Left lobe of liver (tissue), 2 donors: ENCODE results near the gene TPSAB1. TPM values are rescaled to one million over a fixed set of nuclear protein-coding genes. Genes with fewer than 3 reads are reported as not detected.
"Not testable (repeated sequence)": the region's sequence is repeated elsewhere in the genome, so short reads cannot be mapped to it uniquely, and the experiment has no call there.

ENCODE experiments used
- ATAC-seq: fragments of 200-7000 bp; cut with Tn5 transposase; one replicate; pipeline ENCODE4 v1.9.1; 2020; ENCODE audit warnings: mild to moderate bottlenecking, moderate library complexity
- DNase-seq: peaks from one replicate; pipeline ENCODE4 v3.0.0-alpha.2; 2020; ENCODE audit warnings: low spot score
- total RNA-seq: library from RNA; stranded (reverse); gene quantifications from one replicate; pipeline ENCODE4 v1.2.1, GENCODE V29; 2021
- donor health status: DM: no; HTN: no; CAD: no; lungs with moderate emphysema.
- donor health status: DM: no; HTN: yes; CAD: no.

TPSAB1 gene
- total RNA-seq, 1 donor from 2014 or later, result 1.6 TPM

- DNase-seq (no peak), ATAC-seq (no peak)
These were observed 17.8 kb upstream of the TPSAB1 start for GRCh38 chr16:1222553-1223354.

- ATAC-seq, result no peak
- DNase-seq, result no peak
These were observed 16.9 kb upstream of the TPSAB1 start for GRCh38 chr16:1223355-1224214.

- ATAC-seq (no peak), DNase-seq (no peak)
These were observed 15.9 kb upstream of the TPSAB1 start for GRCh38 chr16:1224558-1224957.

GRCh38 chr16:1225051-1225451 lies 15.5 kb upstream of the TPSAB1 start, which contains the start of gene TPSG1:
TPSG1 (minus strand) TSS chr16:1225268; CDS start chr16:1225252, 16 bp downstream.
- ATAC-seq (peak; percentile 40), DNase-seq (no peak)

- not testable (repeated sequence) for DNase-seq
- peak; percentile 75 for ATAC-seq
These were observed 14.7 kb upstream of the TPSAB1 start for GRCh38 chr16:1225728-1226311.

- not testable (repeated sequence) for DNase-seq, ATAC-seq
These were observed 13.8 kb upstream of the TPSAB1 start for GRCh38 chr16:1226692-1227091.

- ATAC-seq, DNase-seq: not testable (repeated sequence)
These were observed 12.3 kb upstream of the TPSAB1 start for GRCh38 chr16:1228227-1228626.

GRCh38 chr16:1229476-1229875 lies 11.0 kb upstream of the TPSAB1 start:
- not testable (repeated sequence) for DNase-seq, ATAC-seq

- not testable (repeated sequence) for DNase-seq
These were observed 10.4 kb upstream of the TPSAB1 start, which contains the start of gene TPSB2 for GRCh38 chr16:1230084-1230470. TPSB2 (minus strand) TSS chr16:1230184; CDS start chr16:1229951, 233 bp downstream.

GRCh38 chr16:1230471-1231212 lies 9.9 kb upstream of the TPSAB1 start:
- not testable (repeated sequence) for ATAC-seq, DNase-seq

More at GRCh38 chr16:1230084-1230470, 10.4 kb upstream of the TPSAB1 start, which contains the start of gene TPSB2:
- not testable (repeated sequence) for ATAC-seq

GRCh38 chr16:1231301-1231700 lies 9.2 kb upstream of the TPSAB1 start:
- not testable (repeated sequence) for ATAC-seq

GRCh38 chr16:1232049-1232748 lies 8.3 kb upstream of the TPSAB1 start:
- not testable (repeated sequence) for ATAC-seq, DNase-seq

More at GRCh38 chr16:1231301-1231700, 9.2 kb upstream of the TPSAB1 start:
- not testable (repeated sequence) for DNase-seq

- ATAC-seq, result peak; percentile 96
- DNase-seq, result not testable (repeated sequence)
These were observed 3.8 kb upstream of the TPSAB1 start for GRCh38 chr16:1236659-1237058.

- ATAC-seq, result no peak
- DNase-seq, result no peak
These were observed 2.5 kb upstream of the TPSAB1 start for GRCh38 chr16:1237990-1238389.

- not testable (repeated sequence) for DNase-seq
These were observed 1.6 kb upstream of the TPSAB1 start for GRCh38 chr16:1238909-1239308.

GRCh38 chr16:1239575-1239974 lies 930 bp upstream of the TPSAB1 start:
- not testable (repeated sequence) for ATAC-seq, DNase-seq

More at GRCh38 chr16:1238909-1239308, 1.6 kb upstream of the TPSAB1 start:
- ATAC-seq, result not testable (repeated sequence)

GRCh38 chr16:1241081-1241480 lies 576 bp downstream of the TPSAB1 start:
- DNase-seq, ATAC-seq: not testable (repeated sequence)

GRCh38 chr16:1243363-1243762 lies 2.9 kb downstream of the TPSAB1 start:
- not testable (repeated sequence) for DNase-seq, ATAC-seq
